GM18861 (cell line): Measurements from ENCODE around the gene COL5A2.
A peak's percentile ranks its signal among the peaks of the same experiment; 100 is the strongest.

Experiments
- ATAC-seq: cut with Tn5 transposase; IDR thresholded peaks from one replicate; pipeline ENCODE4 v1.9.1; 2021; ENCODE audit not compliant: unreplicated experiment

Gene COL5A2

DNA sequence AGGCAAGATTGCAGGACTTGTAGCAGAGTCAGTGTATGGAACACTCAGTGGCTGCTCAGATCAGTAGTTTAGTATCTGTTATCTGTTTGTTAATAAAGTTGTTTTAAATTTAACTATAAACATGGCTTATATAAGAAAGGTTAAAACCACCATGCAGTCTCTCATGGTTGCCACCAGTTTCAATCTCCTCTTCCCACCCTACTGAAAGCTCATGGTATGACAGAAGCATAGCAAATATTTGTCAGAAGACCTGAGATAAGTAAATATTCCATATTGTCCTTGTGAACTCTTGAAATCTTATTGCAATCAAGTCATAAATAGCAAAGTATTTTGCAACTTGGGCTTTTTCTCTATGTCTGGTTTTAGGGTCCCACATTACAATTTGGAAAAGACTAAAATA lies 2.1 kb upstream of the COL5A2 start:
- no peak for ATAC-seq

DNA sequence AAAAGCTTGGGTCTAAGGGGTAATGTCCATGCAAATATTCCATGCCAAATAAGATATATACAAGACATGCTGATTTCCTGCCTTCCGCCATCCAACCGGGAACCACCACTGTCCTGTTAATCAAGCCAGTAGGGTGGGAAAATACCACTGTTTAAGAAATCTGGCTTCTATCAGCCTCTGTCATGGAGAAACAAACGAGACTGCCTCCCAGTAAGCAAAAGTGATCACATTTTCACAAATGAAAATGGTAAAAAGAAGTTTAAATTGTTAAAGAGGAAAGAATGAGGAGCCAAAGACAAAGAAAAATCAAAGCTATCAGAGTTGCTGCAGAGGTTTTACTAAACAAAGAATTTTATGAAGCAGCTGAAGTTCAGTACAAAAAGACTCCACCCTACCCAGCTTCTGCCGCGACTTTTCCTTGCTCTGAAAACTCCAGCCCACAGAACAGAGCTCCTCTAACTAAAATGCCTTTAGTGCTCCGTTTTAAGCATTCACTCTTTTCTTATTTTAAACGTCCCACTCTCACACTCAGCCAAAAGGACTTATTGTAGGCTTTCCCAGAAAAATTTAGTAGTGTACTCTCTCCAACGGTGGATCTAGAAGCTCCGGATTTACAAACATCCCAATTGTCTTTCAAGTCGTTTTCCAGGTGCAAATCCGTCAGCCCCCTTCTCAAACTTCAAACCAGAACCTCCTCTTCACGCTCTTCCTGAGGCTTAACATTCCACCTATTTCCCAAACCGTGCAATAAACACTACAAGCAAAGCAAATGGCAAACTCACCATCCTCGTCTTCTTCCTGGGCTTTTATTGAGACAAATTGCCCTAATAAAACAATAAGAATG lies 613 bp downstream of the COL5A2 start:
- ATAC-seq: no peak

DNA sequence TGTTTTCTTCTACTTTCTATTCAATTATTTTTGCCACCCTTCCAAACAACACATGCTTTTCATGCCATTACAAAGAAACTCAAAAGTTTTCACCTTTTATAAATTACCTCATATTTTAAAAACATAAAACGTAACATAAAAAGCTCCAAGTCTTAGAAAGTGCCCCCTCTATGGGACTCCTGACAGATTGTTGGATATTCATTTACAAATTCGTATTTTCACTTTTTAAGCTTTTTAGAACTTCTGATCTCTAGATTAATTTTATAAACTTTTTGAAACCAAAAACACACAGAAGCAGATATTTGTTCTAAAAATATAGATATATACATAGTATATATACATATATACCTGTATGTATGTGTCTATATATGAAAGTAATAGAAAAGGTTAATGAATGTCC lies 1.5 kb downstream of the COL5A2 start:
- no peak for ATAC-seq

DNA sequence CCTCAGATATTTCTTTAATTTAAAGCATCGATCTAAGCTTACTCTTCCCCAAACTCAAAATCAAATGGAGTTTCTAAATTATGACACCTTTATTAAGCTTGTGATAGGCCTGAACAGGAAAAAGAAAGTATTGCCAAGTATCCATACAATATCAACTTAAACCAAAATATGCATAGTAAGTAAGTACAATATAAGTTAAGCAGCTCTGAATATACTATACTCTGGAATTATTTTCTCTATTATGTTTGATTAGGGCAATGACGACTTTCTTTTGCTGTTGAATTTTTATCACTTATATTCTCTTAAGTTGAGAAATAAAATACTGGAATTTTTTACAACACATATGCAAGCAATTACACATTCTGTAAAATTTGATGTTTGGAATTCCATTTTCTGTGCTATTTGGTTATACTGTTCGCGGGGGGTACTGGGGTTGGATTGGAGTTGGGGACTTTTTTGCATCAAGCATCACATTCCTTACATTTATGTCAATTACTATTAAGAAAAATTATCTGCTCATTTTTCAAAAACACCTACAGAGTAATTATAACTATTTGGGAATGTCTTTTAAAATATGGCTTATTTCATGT lies 2.2 kb downstream of the COL5A2 start:
- no peak for ATAC-seq

DNA sequence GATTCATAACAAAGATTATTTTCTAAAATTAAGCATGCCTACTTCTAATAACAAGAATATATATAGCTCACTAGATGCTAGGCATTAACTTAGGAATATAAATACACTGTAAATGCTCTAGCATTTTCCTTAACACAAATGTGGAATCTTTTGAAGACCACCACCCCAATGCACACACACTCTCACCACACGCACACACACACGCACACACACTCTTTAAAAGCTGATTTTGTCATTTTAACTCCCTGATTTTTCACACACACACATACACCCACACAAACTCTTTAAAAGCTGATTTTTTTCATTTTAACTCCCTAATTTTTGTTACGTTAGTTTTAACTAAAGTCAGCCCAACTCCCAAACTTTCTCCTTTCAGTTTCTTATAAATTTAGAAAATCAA lies 3.0 kb downstream of the COL5A2 start:
- ATAC-seq: no peak

DNA sequence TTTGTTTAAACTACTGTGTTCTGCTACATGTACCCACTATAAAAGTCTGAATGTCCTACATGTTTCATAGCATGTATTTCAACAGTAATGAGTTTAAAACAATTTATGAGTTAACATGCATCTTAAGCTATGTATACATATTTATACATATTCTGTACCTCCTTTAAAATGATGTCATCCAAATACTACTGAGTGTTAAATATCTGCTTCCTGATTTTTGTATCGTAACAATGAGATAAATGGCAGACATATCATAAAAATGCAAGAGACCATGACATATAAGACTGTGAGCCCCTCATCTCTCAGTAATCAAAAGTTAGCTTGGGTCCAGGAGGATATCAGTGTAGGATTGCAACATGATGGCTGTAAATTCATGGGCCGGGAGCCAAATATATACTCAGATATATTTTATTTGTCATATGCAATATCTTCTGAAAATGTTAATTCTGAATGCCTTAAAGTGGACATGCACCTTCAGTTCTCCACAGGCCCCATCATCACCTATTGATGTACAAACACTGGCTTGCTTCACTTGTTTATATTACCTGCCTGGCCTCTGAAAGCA lies 3.6 kb downstream of the COL5A2 start:
- ATAC-seq: no peak

DNA sequence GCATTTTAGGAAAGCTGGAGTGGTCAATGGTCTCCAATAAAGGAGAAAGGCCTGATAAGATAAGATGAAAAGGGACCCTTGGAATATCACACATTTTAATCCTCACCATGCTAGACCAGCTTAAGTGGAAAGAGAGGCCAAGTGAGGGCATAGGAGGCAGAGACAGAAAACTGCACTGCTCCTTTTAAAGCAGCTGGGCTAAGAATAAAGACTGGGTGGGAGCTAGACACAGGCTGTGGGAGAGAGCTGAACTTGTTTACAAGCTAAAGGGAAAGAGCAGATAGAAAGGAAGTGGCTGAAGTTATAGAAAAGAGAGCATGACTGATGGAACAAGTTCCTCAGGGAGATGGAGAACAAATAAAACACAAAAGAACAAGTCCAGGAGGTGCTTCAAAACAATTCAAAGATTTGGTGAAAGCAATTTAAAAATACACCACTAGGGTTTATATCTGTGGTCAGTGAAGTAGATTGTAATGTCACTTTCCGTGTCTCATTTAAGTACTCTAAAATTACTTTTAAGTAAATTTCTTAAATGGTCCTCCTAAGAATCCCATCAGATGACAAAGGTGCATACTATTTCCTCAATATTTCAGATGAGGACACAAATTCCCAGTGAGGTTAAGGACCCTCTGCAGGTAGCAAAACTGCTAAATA lies 7.5 kb downstream of the COL5A2 start:
- no peak for ATAC-seq

DNA sequence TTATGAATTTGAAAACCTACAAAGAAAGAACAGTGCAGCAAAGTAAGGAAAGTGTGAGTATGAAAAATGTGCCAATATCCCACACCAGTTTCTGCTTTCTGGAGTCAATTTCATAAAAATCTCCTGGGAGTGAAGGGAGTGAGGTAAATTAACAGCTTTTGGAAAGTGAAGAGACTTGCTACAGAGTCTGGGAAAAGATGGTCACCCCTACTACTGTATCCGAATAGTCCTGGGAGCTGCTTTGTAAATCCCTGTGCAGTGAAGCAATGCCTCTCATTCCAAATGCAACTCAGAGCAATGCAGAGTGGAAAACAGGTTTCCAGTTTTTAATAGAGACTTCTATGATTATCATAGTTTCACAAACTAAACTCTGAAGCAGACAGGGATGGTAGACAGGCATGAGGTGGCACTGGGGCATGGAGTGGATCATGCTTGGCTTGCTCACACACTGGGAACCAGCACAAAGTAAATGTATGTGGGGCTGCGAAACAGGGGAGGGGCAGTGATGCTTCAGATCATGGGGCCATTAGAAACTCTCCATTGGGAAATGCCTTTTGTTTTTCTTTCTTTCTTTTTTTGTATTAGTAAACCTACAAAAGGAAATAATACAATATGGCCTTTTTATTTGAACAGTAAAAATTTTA lies 10.6 kb downstream of the COL5A2 start:
- ATAC-seq: no peak

DNA sequence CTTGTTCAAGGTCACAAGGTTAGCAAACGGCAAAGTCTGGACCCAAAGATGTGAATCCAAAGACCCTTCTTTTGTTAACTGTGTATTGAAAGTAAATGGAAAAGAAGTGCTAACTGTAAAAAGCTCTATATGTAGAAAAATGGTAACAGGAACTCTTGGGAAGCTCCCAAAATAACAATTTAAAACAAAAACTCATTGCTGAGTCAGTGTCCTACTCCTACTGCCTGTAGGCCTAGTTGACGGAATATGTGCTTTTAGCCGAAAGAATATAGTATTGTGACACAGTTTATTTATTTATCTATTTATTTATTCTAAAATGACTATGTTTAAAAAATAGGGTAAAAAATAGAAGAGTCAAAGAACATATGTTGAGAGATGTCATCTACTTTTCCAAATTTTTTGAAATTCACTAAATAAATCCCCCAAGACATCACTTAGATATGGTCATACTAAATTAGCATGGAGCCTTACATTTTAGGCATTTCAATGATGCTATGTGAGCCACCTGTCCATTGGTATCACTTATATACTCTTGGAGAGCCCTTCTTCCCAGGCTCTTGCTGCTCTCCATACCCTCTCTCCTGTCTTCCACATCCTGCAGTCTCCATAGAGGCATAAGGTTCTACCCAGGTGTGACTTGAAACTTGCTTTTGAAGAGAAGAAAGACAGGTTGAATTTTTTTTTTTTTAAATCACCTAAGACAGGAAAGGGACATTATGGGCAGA lies 13.7 kb downstream of the COL5A2 start:
- no peak for ATAC-seq

DNA sequence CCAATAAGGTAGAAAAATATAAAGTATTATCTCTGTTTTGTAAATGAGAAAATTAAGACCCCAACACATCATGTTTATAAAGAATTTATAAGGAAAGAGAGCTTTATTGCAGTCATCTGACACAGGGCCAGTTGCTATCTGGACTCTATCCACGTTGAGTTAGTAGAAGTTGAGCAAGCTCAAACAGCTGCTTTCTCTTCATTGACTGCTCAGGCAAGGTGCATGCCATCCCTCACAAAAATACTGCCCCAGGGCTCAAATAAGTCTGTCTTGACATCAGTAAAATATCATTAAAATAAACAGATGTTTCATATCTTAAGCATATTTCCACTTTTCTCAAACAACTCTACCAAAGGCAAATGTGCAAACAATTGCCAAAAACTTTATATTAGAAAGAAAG lies 14.8 kb downstream of the COL5A2 start:
- no peak for ATAC-seq

DNA sequence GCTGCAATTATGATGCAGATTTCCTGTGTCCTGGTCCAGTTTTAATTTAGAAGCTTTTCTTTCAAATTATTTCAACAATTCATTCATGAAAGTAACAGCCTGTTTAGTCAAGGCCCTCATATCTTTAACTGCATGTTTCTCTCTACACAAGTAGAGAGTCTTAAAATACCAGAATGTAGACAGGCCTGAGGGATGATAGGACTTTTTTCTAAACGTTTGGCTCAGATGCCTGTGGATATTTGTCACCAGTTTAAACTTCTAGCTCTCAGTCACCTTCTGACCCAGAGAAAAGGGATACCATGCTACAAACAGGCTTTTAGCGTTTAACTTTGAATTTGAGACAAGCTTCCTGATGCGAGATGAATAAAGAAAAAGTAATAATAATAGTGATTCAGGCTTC lies 15.7 kb downstream of the COL5A2 start:
- no peak for ATAC-seq

DNA sequence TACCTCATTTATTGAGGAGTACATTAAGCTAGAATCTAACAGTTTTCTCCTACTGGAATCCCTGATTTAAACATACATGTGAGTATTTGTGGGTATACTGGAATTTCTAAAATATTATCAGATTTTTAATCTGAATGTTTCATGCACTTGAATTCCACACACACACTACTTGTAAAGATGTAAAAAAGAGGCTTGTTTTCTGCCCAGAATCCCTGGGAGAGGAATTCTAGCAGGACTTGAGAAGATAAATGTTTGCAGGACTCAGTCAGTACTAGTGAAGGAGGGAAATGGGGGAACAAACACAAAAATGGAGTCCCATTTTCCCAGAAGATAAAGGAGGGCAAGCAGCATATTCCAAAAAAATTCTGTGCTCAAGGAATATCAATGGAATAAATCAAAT lies 17.0 kb downstream of the COL5A2 start:
- no peak for ATAC-seq

DNA sequence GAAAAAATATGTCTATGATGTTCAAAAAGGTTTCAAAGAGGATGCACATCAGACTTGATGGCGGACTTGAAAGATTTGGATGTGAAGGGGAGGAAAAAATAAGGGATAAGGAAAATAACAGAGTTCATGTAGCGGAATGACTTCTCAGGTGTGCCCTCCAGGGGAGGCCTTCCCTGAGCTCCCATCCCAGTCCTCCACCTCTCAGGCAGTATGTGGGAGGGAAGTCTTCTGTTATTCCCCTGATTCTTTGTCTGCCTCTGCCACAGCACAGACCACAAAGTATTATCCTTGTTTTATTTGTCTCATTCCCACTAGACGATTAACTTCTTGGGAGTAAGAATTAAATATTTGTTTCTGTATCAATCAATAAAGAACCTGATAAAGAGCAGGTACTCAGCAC lies 17.7 kb downstream of the COL5A2 start:
- no peak for ATAC-seq

DNA sequence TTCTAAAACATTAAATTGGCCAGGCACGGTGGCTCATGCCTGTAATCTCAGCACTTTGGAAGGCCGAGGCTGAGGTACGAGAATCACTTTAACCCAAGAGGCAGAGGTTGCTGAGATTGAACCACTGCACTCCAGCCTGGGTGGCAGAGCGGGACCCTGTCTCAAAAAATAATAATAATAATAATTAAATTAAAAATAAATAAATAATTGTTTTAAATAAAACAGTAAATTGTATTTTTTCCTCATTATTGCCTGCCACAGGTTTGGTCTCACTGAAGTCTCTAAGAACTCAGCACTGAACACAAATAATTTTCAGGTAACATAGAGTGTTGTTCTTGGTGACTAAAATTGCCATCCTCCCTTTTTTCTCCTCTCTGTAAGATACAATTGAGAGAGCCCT lies 19.8 kb downstream of the COL5A2 start:
- no peak for ATAC-seq

DNA sequence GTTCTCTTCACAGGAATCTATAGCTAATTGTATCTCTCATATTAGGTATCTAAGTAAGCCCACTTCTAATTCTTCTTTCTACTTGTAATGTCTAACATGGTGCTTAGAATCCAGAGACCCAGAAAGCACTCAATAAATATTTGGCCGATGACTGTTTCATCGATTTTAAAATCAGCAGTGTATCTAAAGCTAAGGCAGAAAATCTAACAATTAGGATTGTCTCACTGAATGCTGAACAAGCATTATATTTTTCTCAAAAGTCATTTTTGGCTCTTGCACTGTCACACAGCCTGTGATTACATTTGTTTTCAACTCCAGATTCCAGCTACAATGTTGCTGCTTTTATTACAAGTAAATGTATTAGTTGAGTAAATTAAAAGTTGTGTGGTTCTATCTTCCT lies 20.3 kb downstream of the COL5A2 start:
- no peak for ATAC-seq

DNA sequence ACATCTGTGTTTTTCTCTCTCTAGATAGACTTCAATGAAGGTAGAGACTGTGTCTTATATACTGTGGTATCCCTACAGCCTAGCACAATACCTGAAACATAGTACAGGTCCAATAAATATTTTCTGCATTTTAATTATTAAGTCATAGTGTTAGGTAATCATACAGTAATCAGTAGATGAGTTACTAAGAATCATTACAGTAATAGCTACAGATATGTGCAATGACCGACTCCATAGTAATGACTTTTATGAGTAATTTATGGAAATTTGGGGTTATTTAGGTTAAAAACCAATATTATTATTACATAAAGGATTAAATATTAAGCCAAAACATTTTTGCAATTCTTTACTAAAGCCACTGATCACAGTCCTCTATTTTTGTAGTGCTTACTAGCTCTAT lies 21.6 kb downstream of the COL5A2 start:
- ATAC-seq: peak; percentile 82

DNA sequence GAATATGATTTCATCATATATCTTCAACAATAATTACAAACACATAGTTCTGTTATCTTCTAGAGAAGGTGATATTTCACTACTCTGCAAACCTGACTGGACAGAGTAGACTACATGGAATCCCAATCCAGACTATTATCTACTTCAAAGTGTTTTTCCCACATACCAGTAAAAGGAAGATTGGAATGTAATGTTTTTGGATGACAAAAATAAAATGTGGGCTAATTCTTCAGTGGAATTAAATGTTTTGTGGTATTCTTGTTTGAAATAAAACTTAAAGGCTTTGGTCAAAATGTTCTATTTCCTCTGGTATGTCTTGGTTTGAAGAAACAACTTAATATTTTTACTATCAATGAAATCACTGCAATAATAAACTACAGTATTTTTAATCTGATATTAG lies 22.1 kb downstream of the COL5A2 start:
- ATAC-seq: no peak

DNA sequence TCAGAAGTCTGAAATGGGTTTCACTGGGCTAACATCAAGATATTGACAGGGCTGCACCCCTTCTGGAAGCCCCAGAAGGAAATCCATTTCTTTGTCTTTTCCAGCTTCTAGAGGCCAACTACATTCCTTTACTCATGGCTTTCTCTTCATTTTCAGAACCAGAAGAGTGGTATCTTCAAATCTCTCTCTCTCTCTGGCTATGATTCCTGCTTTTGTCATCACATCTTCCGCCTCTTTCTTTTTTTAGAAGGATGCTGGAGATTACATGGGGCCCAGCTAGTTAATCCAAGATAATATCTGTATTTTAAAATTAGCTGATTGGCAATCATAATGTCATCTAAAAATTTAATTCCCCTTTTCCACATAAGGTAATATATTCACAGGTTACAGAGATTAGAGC lies 23.8 kb downstream of the COL5A2 start:
- no peak for ATAC-seq

DNA sequence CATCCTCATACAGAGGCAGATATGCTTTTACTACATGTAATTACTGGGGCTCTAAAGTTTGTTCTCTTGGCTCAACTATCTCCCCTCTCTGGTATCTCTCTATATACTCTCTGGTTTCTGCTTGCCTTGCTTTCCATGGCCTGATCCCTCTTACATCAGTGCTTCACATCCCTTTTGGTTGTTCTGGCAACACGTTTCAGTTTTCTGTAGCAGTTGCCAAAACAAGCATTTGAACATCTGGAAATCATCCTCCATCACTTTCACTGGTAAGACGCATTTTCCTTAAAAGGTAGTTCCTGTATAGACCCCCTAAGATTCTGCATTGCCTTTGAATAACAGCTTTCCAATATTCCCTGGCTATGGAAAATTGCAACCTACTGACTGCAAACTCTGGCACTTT lies 25.9 kb downstream of the COL5A2 start:
- no peak for ATAC-seq

DNA sequence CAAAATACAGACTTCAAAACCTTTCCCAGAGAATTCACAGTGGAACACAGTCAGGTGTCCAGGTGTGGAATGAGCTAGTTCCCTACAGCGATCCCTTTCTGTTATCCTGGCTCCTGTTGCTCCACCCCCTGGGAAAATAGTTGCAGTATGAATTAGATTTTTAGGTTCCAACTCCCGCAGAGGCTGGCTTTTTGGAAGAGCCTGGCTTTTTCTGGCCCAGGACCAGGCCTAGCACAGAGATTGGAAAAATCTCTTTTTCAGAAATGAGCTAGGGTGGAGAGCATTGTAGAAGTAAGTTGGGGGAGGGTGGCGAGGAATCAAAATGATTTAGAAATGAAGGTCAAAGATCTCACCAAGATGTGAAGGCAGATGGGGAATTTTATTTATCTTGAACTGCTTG lies 27.1 kb downstream of the COL5A2 start:
- ATAC-seq: no peak

DNA sequence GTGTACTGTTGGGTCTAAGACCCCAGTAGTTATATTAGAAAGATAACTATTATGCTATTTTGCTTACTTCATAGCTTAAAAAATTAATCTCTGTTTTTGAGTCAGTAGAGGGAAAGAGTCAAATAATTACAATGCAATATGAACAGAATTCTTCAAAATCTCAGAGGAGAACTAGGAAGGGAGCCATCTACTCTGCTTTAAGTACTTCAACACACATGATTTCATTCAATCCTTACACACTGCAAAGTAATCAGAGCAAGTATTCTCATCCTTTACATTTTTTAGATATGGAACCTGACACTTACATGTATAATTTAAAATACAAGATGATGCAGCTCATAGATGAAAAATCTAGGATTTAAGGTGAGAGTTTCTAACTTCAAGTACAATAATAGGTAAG lies 27.7 kb downstream of the COL5A2 start:
- ATAC-seq: no peak
